Astrocyte (in vitro differentiated cells and primary cell): Measurements from ENCODE around the gene CTNND1. TPM values are rescaled to one million over a fixed set of nuclear protein-coding genes. Genes with fewer than 3 reads are reported as not detected.

Experiments used
- DNase-seq: peaks from one replicate; pipeline ENCODE4 v3.0.0-alpha.2; 2010; ENCODE audit warnings: low read depth
- FAIRE-seq: peaks from 2 replicates; lab custom pipeline; 2011; peaks lifted over from hg19 to GRCh38; lab: Jason Lieb, UNC
- H2AFZ ChIP-seq: 2 replicates; pipeline ENCODE4 v1.6.0; 2012; ENCODE audit warnings: low read depth, low read length, inconsistent platforms
- H3K27ac ChIP-seq: 2 replicates; pipeline ENCODE4 v1.5.1; 2011; ENCODE audit warnings: low read depth, low read length, inconsistent platforms
- H3K27me3 ChIP-seq: 2 replicates; pipeline ENCODE4 v1.6.0; 2011; ENCODE audit warnings: low read length, inconsistent platforms; ENCODE audit not compliant: insufficient read depth
- H3K36me3 ChIP-seq: 2 replicates; pipeline ENCODE4 v1.5.1; 2011; ENCODE audit warnings: low read length, inconsistent platforms; ENCODE audit not compliant: insufficient read depth
- H3K4me1 ChIP-seq: 2 replicates; pipeline ENCODE4 v1.5.1; 2011; ENCODE audit warnings: low read length, inconsistent platforms; ENCODE audit not compliant: insufficient read depth
- H3K4me2 ChIP-seq: 2 replicates; pipeline ENCODE4 v1.6.0; 2012; ENCODE audit warnings: low read length, inconsistent platforms
- H3K4me3 ChIP-seq: 2 replicates; pipeline ENCODE4 v1.5.1; 2011; ENCODE audit warnings: low read depth, mild to moderate bottlenecking, low read length, inconsistent platforms; ENCODE audit not compliant: insufficient read depth
- H3K79me2 ChIP-seq: 2 replicates; pipeline ENCODE4 v1.6.0; 2012; ENCODE audit warnings: mild to moderate bottlenecking, low read length, inconsistent platforms; ENCODE audit not compliant: insufficient read depth
- H3K9ac ChIP-seq: 2 replicates; pipeline ENCODE4 v1.6.0; 2012; ENCODE audit warnings: mild to moderate bottlenecking, low read length, inconsistent platforms
- H3K9me3 ChIP-seq: 2 replicates; pipeline ENCODE4 v1.5.1; 2012; ENCODE audit warnings: low read depth, mild to moderate bottlenecking, low read length, inconsistent platforms; ENCODE audit not compliant: insufficient read depth
- H4K20me1 ChIP-seq: 2 replicates; pipeline ENCODE4 v1.6.0; 2012; ENCODE audit warnings: low read length, inconsistent platforms; ENCODE audit not compliant: insufficient read depth
- H3K27ac Mint-ChIP-seq: one replicate; pipeline ENCODE4 v1.8.0; 2021; ENCODE audit warnings: mild to moderate bottlenecking, mixed read lengths; ENCODE audit not compliant: unreplicated experiment
- H3K27me3 Mint-ChIP-seq: one replicate; pipeline ENCODE4 v1.8.0; 2021; ENCODE audit warnings: low read depth, mixed read lengths; ENCODE audit not compliant: unreplicated experiment
- H3K36me3 Mint-ChIP-seq: one replicate; pipeline ENCODE4 v1.8.0; 2021; ENCODE audit warnings: low read depth, mixed read lengths; ENCODE audit not compliant: unreplicated experiment
- H3K4me1 Mint-ChIP-seq: one replicate; pipeline ENCODE4 v1.8.0; 2021; ENCODE audit warnings: low read depth, mixed read lengths; ENCODE audit not compliant: unreplicated experiment
- H3K4me3 Mint-ChIP-seq: one replicate; pipeline ENCODE4 v1.8.0; 2021; ENCODE audit warnings: mild to moderate bottlenecking, moderate library complexity, mixed read lengths; ENCODE audit not compliant: unreplicated experiment
- H3K9me3 Mint-ChIP-seq: one replicate; pipeline ENCODE4 v1.8.0; 2021; ENCODE audit warnings: mild to moderate bottlenecking, mixed read lengths; ENCODE audit not compliant: unreplicated experiment
- CTCF ChIP-seq: IDR thresholded peaks from 2 replicates; pipeline ENCODE4 v1.5.1; 2011; ENCODE audit warnings: low read depth, mild to moderate bottlenecking, inconsistent platforms, low read length, moderate library complexity; ENCODE audit not compliant: insufficient read depth
- EZH2 ChIP-seq: IDR thresholded peaks from 2 replicates; pipeline ENCODE4 v1.6.1; 2012; ENCODE audit warnings: mild to moderate bottlenecking, low read length, inconsistent platforms; ENCODE audit not compliant: insufficient read depth
- total RNA-seq: library from RNA; stranded (reverse); gene quantifications from 2 replicates; pipeline ENCODE4 v1.2.1, GENCODE V29; 2021

CTNND1 gene
- total RNA-seq, 1 donor from 2014 or later: 235 TPM

GRCh38 chr11:57762235-57762861, 746 bp downstream of the CTNND1 start:
- H3K27ac ChIP-seq: peak overlapping the region; percentile 94
- H3K79me2 ChIP-seq: peaks cover 57% of the 10 kb centered on the region

GRCh38 chr11:57763568-57763967, 2.0 kb downstream of the CTNND1 start:
- H3K9ac ChIP-seq: peak overlapping the region; percentile 97
- no peaks in the 10 kb centered on the region for H3K9me3 ChIP-seq
- H4K20me1 ChIP-seq: peaks cover 61% of the 10 kb centered on the region
- Mint-ChIP-seq H3K36me3 (peaks cover 11% of the 10 kb centered on the region), H3K4me3 (peak overlapping the region; percentile 91), H3K27ac (peak overlapping the region; percentile 77), H3K4me1 (peaks cover 16% of the 10 kb centered on the region), H3K9me3 (no peaks in the 10 kb centered on the region), H3K27me3 (no peaks in the 10 kb centered on the region)
- H3K4me2 ChIP-seq: peak overlapping the region; percentile 86
- peaks cover 13% of the 10 kb centered on the region for H3K4me1 ChIP-seq
- DNase-seq: peak; percentile 42
- peak overlapping the region; percentile 95 for H3K4me3 ChIP-seq
- H3K27ac ChIP-seq: peak overlapping the region; percentile 27
- no peaks in the 10 kb centered on the region for H3K27me3 ChIP-seq
- H3K36me3 ChIP-seq: no peaks in the 10 kb centered on the region
- peaks cover 68% of the 10 kb centered on the region for H3K79me2 ChIP-seq
- H2AFZ ChIP-seq: no peak overlapping the region
- no peak for FAIRE-seq
- TF ChIP-seq EZH2: no peak
- peak; percentile 21 for TF ChIP-seq CTCF

More at GRCh38 chr11:57762235-57762861, 746 bp downstream of the CTNND1 start:
- Histone ChIP-seq H3K4me2 (peak overlapping the region; percentile 86), H2AFZ (no peak overlapping the region), H3K4me3 (peak overlapping the region; percentile 95), H3K36me3 (no peaks in the 10 kb centered on the region), H3K4me1 (peaks cover 13% of the 10 kb centered on the region), H4K20me1 (peaks cover 51% of the 10 kb centered on the region), H3K9ac (peak overlapping the region; percentile 97), H3K9me3 (no peaks in the 10 kb centered on the region), H3K27me3 (no peaks in the 10 kb centered on the region)
- H3K4me1 Mint-ChIP-seq: peaks cover 12% of the 10 kb centered on the region
- no peaks in the 10 kb centered on the region for H3K27me3 Mint-ChIP-seq
- H3K9me3 Mint-ChIP-seq: no peaks in the 10 kb centered on the region
- H3K4me3 Mint-ChIP-seq: peak overlapping the region; percentile 91
- FAIRE-seq (no peak), DNase-seq (no peak)
- H3K27ac Mint-ChIP-seq: peak overlapping the region; percentile 86
- TF ChIP-seq EZH2: no peak
- TF ChIP-seq CTCF: no peak
- H3K36me3 Mint-ChIP-seq: peaks cover 5% of the 10 kb centered on the region

- FAIRE-seq (no peak), DNase-seq (no peak)
- no peaks in the 10 kb centered on the region for H3K9me3 ChIP-seq
- peaks cover 13% of the 10 kb centered on the region for H3K4me1 ChIP-seq
- no peaks in the 10 kb centered on the region for H3K36me3 ChIP-seq
- H4K20me1 ChIP-seq: peaks cover 64% of the 10 kb centered on the region
- H3K4me2 ChIP-seq: peak overlapping the region; percentile 86
- Mint-ChIP-seq H3K9me3 (no peaks in the 10 kb centered on the region), H3K27me3 (no peaks in the 10 kb centered on the region), H3K4me1 (peaks cover 16% of the 10 kb centered on the region), H3K4me3 (peak overlapping the region; percentile 91), H3K36me3 (peaks cover 11% of the 10 kb centered on the region), H3K27ac (peak overlapping the region; percentile 77)
- peak overlapping the region; percentile 22 for H3K27ac ChIP-seq
- no peaks in the 10 kb centered on the region for H3K27me3 ChIP-seq
- peak overlapping the region; percentile 95 for H3K4me3 ChIP-seq
- peak overlapping the region; percentile 97 for H3K9ac ChIP-seq
- H2AFZ ChIP-seq: no peak overlapping the region
- TF ChIP-seq CTCF: no peak
- no peak for TF ChIP-seq EZH2
- peaks cover 73% of the 10 kb centered on the region for H3K79me2 ChIP-seq
Observed at GRCh38 chr11:57764021-57764420, 2.4 kb downstream of the CTNND1 start.
